K562 (cell line): ENCODE data around the gene TBX10. TPM values are rescaled to one million over a fixed set of nuclear protein-coding genes. Genes with fewer than 3 reads are reported as not detected.

Experiments used
- BRD9 ChIP-seq: fragments of 450-650 bp; IDR thresholded peaks from 2 replicates; pipeline ENCODE4 v1.6.1; 2018; ENCODE audit warnings: low read depth; ENCODE audit not compliant: partially characterized antibody
- EGR1 ChIP-seq: fragments of 450-650 bp; conservative IDR thresholded peaks from 2 replicates; pipeline ENCODE4 v1.6.1; 2017; ENCODE audit warnings: mild to moderate bottlenecking
- NR4A1 ChIP-seq, 2 experiments: fragments of 250-450 bp in 1 of 2; fragments of 450-650 bp in 1 of 2; sonication (Bioruptor Pico) in 1 of 2; IDR thresholded peaks; 2 replicates each; pipeline versions ENCODE4 v1.4.0 to v1.6.1; 2016 to 2020; ENCODE audit warnings: mild to moderate bottlenecking in 2 of 2, missing compliant biosample characterization in 1 of 2, missing genetic modification characterization in 1 of 2, moderate library complexity in 1 of 2
- PML ChIP-seq: IDR thresholded peaks from 2 replicates; pipeline ENCODE4 v1.6.1; 2012; ENCODE audit warnings: low read length, inconsistent platforms
- SAFB ChIP-seq: fragments of 200-400 bp; formaldehyde crosslinking; IDR thresholded peaks from 2 replicates; pipeline ENCODE4 v1.6.1; 2017; ENCODE audit warnings: low read depth, low read length, borderline replicate concordance
- SPI1 ChIP-seq: IDR thresholded peaks from 2 replicates; pipeline ENCODE4 v1.6.1; 2011; ENCODE audit warnings: low read depth, low read length, control low read depth, borderline replicate concordance
- SREBF2 ChIP-seq: sonication (generic); formaldehyde crosslinking; IDR thresholded peaks from 2 replicates; pipeline ENCODE4 v1.4.0; 2020; ENCODE audit warnings: mild to moderate bottlenecking, missing genetic modification reagents
- SRF ChIP-seq, 2 experiments: fragments of 250-450, 450-650 bp in 1 of 2; sonication (Bioruptor Pico) in 1 of 2; sonication (generic) in 1 of 2; formaldehyde crosslinking; IDR thresholded peaks; 2 replicates each; pipeline versions ENCODE4 v1.5.0 to v1.5.1; 2020 to 2022; ENCODE audit warnings: mild to moderate bottlenecking in 1 of 2, missing genetic modification reagents in 1 of 2
- ZNF224 ChIP-seq: sonication (generic); formaldehyde crosslinking; IDR thresholded peaks from 2 replicates; pipeline ENCODE4 v1.8.0; 2022; ENCODE audit warnings: mild to moderate bottlenecking, missing genetic modification reagents
- polyA plus RNA-seq, 8 experiments: library from polyadenylated mRNA; depleted of rRNA in 4 of 8; stranded (reverse) in 5 of 8; unstranded in 3 of 8; fragments of >200 nt; fragmentation: Nextera tagmentation in 2 of 8; fragmentation: Illumina TruSeq in 1 of 8; extraction: Ambion mirVana in 2 of 8; extraction: Trizol in 1 of 8; gene quantifications; 2 replicates each; pipeline versions ENCODE4 v1.2.1 to v1.2.3, GENCODE V29; 2011 to 2014; ENCODE audit warnings: inconsistent platforms in 1 of 8, missing spikeins in 1 of 8
- total RNA-seq, 7 experiments: library from RNA; depleted of rRNA in 6 of 7; stranded (reverse); fragments of >200 nt in 6 of 7; fragmentation: Illumina TruSeq in 2 of 7; extraction: Trizol in 2 of 7; gene quantifications; 2 replicates each; pipeline versions ENCODE4 v1.2.1 to v1.2.3, GENCODE V29; 2011 to 2021; ENCODE audit warnings: low replicate concordance in 1 of 7
- TF ChIP-seq, protein P1 (sequence below), 2 experiments: fragments of 150-350 bp in 1 of 2; IDR thresholded peaks; 2 replicates each; pipeline ENCODE4 v1.6.1; 2012 to 2016; ENCODE audit warnings: low read depth in 2 of 2, low read length in 2 of 2, mild to moderate bottlenecking in 1 of 2, moderate library complexity in 1 of 2
- TF ChIP-seq, protein P2 (sequence below): fragments of 450-650 bp; conservative IDR thresholded peaks from 2 replicates; pipeline ENCODE4 v1.6.1; 2016; ENCODE audit warnings: missing genetic modification characterization, low read depth, mild to moderate bottlenecking, missing compliant biosample characterization, moderate library complexity
- TF ChIP-seq, protein P3 (sequence below): fragments of 250-450 bp; sonication (Bioruptor Pico); IDR thresholded peaks from 2 replicates; pipeline ENCODE4 v1.8.0; 2022; ENCODE audit warnings: moderate library complexity, mild to moderate bottlenecking, inconsistent platforms
- TF ChIP-seq, protein P4 (sequence below): fragments of 450-650 bp; IDR thresholded peaks from 2 replicates; pipeline ENCODE4 v1.6.1; 2017; ENCODE audit warnings: antibody characterized with exemption, mild to moderate bottlenecking
- TF ChIP-seq, protein P5 (sequence below): fragments of 250-450 bp; sonication (Bioruptor Pico); IDR thresholded peaks from 2 replicates; pipeline ENCODE4 v1.5.0; 2021

The TBX10 gene
- total and polyA plus RNA-seq, 9 of the 15 experiments (the other 6 are each of a cell fraction or from before 2014, with no cell fraction given), result not detected

DNA sequence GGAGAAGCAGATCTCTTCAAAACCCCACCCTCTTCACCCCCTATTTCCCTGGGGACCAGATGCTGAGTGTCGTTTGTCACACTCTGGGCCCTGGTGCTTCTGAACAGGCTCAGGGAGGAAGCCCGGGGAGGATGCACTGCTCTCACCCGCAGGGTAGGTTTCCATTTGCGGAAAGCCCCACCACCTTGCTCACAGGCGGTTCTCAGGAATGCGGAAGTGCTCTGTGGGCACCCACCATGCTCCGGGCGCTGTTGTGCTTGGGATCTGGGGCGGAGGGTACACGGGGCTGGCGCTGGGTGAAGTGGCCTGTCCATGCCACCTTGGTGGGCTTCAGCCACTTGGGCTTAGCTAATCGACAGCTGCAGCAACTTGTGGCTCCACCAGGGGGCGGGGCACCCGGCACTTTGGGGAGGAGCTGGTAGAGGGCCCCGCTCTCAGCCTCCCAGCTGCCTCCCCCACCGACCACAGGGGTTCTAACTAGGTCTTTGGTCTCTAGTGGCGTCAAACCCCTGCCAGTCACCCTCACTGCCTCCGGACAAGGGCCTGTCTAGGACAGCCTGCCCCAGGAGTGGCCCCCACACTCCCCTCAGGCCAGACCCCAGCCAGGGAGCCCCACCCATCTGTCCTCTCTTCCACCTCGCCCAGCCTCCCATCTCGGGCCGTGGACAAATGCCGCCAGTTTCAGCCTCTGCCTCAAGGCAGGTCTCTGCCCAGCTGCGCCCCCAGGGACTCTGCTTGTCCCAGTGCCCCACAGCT is 25.4 kb downstream of the TBX10 start (continued):
- TF ChIP-seq, protein P1, sequence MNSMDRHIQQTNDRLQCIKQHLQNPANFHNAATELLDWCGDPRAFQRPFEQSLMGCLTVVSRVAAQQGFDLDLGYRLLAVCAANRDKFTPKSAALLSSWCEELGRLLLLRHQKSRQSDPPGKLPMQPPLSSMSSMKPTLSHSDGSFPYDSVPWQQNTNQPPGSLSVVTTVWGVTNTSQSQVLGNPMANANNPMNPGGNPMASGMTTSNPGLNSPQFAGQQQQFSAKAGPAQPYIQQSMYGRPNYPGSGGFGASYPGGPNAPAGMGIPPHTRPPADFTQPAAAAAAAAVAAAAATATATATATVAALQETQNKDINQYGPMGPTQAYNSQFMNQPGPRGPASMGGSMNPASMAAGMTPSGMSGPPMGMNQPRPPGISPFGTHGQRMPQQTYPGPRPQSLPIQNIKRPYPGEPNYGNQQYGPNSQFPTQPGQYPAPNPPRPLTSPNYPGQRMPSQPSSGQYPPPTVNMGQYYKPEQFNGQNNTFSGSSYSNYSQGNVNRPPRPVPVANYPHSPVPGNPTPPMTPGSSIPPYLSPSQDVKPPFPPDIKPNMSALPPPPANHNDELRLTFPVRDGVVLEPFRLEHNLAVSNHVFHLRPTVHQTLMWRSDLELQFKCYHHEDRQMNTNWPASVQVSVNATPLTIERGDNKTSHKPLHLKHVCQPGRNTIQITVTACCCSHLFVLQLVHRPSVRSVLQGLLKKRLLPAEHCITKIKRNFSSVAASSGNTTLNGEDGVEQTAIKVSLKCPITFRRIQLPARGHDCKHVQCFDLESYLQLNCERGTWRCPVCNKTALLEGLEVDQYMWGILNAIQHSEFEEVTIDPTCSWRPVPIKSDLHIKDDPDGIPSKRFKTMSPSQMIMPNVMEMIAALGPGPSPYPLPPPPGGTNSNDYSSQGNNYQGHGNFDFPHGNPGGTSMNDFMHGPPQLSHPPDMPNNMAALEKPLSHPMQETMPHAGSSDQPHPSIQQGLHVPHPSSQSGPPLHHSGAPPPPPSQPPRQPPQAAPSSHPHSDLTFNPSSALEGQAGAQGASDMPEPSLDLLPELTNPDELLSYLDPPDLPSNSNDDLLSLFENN (IDR thresholded peaks at IDR 0.05; ENCODE audit: low read depth in 2 of 2, low read length in 2 of 2), result 0 out of 4 replicates have a peak, but pooled peaks of 1 of the 2 experiments have one; percentile 16
- TF ChIP-seq SAFB (no peak), PML (no peak), EGR1 (no peak), ZNF224 (CRISPR knock-in tag) (no peak), SPI1 (peak; percentile 80; the same call in 1 of the 2 replicates), NR4A1 (CRISPR knock-in tag; IDR thresholded peaks at IDR 0.05) (no peak), NR4A1 (tag; IDR thresholded peaks at IDR 0.05) (no peak), SREBF2 (CRISPR knock-in tag) (no peak), BRD9 (no peak), SRF (CRISPR knock-in tag; IDR thresholded peaks at IDR 0.05) (0 out of 4 replicates have a peak, but pooled peaks of 1 of the 2 experiments have one; percentile 14)
- TF ChIP-seq, protein P2, sequence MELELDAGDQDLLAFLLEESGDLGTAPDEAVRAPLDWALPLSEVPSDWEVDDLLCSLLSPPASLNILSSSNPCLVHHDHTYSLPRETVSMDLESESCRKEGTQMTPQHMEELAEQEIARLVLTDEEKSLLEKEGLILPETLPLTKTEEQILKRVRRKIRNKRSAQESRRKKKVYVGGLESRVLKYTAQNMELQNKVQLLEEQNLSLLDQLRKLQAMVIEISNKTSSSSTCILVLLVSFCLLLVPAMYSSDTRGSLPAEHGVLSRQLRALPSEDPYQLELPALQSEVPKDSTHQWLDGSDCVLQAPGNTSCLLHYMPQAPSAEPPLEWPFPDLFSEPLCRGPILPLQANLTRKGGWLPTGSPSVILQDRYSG (tag), result no peak
- TF ChIP-seq, protein P3, sequence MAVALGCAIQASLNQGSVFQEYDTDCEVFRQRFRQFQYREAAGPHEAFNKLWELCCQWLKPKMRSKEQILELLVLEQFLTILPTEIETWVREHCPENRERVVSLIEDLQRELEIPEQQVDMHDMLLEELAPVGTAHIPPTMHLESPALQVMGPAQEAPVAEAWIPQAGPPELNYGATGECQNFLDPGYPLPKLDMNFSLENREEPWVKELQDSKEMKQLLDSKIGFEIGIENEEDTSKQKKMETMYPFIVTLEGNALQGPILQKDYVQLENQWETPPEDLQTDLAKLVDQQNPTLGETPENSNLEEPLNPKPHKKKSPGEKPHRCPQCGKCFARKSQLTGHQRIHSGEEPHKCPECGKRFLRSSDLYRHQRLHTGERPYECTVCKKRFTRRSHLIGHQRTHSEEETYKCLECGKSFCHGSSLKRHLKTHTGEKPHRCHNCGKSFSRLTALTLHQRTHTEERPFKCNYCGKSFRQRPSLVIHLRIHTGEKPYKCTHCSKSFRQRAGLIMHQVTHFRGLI (CRISPR knock-in tag), result no peak
- TF ChIP-seq, protein P4, sequence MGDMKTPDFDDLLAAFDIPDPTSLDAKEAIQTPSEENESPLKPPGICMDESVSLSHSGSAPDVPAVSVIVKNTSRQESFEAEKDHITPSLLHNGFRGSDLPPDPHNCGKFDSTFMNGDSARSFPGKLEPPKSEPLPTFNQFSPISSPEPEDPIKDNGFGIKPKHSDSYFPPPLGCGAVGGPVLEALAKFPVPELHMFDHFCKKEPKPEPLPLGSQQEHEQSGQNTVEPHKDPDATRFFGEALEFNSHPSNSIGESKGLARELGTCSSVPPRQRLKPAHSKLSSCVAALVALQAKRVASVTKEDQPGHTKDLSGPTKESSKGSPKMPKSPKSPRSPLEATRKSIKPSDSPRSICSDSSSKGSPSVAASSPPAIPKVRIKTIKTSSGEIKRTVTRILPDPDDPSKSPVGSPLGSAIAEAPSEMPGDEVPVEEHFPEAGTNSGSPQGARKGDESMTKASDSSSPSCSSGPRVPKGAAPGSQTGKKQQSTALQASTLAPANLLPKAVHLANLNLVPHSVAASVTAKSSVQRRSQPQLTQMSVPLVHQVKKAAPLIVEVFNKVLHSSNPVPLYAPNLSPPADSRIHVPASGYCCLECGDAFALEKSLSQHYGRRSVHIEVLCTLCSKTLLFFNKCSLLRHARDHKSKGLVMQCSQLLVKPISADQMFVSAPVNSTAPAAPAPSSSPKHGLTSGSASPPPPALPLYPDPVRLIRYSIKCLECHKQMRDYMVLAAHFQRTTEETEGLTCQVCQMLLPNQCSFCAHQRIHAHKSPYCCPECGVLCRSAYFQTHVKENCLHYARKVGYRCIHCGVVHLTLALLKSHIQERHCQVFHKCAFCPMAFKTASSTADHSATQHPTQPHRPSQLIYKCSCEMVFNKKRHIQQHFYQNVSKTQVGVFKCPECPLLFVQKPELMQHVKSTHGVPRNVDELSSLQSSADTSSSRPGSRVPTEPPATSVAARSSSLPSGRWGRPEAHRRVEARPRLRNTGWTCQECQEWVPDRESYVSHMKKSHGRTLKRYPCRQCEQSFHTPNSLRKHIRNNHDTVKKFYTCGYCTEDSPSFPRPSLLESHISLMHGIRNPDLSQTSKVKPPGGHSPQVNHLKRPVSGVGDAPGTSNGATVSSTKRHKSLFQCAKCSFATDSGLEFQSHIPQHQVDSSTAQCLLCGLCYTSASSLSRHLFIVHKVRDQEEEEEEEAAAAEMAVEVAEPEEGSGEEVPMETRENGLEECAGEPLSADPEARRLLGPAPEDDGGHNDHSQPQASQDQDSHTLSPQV, result no peak
- TF ChIP-seq, protein P5, sequence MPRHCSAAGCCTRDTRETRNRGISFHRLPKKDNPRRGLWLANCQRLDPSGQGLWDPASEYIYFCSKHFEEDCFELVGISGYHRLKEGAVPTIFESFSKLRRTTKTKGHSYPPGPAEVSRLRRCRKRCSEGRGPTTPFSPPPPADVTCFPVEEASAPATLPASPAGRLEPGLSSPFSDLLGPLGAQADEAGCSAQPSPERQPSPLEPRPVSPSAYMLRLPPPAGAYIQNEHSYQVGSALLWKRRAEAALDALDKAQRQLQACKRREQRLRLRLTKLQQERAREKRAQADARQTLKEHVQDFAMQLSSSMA (CRISPR knock-in tag), result no peak
